Measurements from ENCODE around the gene ZDHHC20.

Gene ZDHHC20

GRCh38 chr13:21361123-21361522, 98.0 kb downstream of the ZDHHC20 start:
- no peak for DNase-seq (ENCODE audit: low read depth)

DNA sequence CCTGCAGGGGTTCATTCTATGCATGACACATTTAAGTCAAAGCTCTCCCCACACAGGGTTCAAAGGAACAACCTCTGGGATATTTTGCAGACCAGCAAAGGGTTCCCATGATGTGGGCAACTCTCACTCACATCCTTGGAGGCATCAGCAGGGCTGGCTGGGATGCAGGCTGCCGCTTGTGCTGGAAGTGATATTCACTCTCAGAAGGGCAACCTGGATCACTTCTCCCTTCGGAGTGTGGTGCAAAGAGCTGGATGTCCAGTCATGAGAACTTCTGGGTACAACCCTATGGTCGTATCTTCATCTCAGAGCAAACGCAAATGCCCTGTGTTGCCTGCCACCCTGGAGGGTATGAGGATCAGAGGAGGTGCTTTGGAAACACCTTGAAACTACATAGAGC, 98.6 kb downstream of the ZDHHC20 start:
- DNase-seq (ENCODE audit: low read depth), result no peak

DNA sequence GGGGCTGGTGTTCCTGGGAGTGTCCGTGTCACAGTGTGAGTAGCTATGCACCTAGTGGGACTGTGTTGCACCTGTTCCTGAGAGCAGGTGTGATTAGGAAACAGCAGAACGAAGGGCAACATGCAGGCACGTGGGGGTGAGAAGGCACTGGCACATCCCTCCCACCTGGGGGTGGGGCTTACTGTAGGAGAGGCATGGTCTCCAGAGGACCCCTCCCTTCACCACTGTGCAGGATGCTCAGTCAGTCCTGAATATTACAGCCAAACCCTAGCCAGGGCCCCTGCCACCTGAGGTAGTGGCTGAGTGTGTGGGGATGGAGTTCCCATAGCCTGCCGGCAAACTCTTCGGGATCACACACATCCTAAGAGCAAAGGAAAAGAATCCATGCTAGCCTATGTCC, 99.2 kb downstream of the ZDHHC20 start:
- DNase-seq (ENCODE audit: low read depth), result no peak

- no peak for DNase-seq (ENCODE audit: low read depth)
Measured at GRCh38 chr13:21355304-21355703, 103.8 kb downstream of the ZDHHC20 start.

GRCh38 chr13:21354721-21355120, 104.4 kb downstream of the ZDHHC20 start:
- DNase-seq (ENCODE audit: low read depth), result no peak

GRCh38 chr13:21348488-21349120, 110.5 kb downstream of the ZDHHC20 start:
- DNase-seq (ENCODE audit: low read depth), result no peak

GRCh38 chr13:21347753-21348318, 111.3 kb downstream of the ZDHHC20 start:
- no peak for DNase-seq (ENCODE audit: low read depth)

DNA sequence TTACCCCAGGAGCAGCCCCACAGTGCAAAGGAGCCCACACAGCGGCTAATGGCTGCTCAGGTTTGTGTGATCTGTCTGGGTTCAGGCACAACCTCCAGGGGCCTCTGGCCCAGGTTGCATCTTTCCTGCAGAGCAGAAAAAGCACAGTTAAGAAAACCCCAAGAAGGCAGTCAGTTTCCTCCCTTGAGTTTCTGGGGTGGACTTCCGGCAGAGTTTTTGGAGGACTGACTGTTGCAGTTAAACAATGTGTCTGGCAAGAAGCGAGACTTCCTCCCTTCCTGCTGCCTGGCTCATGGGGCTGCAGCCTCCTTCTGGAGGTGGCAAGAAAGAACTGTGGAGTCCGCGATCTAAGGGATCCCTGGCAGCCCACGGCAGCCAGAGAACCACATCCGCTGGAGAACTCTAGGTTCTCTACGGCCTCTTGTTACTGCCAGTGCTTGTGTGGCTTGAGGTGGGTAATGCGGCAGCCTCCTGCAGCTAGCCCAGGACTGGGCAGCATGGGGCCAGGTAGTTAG, 114.4 kb downstream of the ZDHHC20 start:
- DNase-seq (ENCODE audit: low read depth), result no peak

- DNase-seq (ENCODE audit: low read depth), result no peak
Measured at GRCh38 chr13:21343659-21344058, 115.4 kb downstream of the ZDHHC20 start.

- no peak for DNase-seq (ENCODE audit: low read depth)
Measured at GRCh38 chr13:21342699-21343442, 116.2 kb downstream of the ZDHHC20 start.

DNA sequence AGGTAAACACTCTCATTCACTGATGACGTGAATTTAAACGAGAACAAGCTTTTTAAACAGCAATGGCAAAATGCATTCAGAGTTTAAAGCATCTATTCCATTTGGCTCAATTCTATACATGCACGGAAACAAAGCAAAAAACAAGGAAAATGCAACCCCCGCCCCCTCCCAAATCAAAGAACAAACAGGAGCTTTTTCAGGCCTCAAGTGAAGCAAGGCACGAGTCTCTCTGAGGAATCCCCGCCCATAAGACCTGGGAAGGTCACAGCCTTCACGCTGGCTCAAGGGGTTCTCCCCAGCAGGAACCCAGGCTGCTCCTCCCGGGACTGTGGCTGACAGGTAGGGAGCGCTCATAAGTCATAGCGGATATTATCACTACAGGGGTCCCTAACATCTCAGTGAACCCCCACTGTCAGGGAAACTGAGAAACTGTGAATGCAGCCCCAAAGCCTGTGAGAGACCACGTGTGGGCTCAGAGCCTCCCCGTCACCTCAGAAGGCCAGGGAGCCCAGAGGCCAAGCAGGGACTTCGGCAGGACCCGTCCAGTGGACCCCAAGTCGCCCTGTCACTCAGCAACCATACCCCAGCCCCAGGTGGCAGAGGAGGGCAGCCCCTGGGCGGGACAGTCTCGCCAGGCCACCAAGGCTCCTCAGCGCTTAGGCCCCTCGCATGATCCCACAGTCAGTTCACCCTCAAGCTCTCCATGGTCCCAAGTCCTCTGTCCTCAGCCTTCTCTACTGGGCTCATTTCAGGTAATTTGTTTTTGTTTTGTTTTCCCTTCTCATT, 117.3 kb downstream of the ZDHHC20 start:
- no peak for DNase-seq (ENCODE audit: low read depth)

- DNase-seq (ENCODE audit: low read depth), result no peak
Measured at GRCh38 chr13:21338639-21339278, 120.3 kb downstream of the ZDHHC20 start.

- DNase-seq (ENCODE audit: low read depth), result no peak
Measured at GRCh38 chr13:21338156-21338555, 120.9 kb downstream of the ZDHHC20 start.

GRCh38 chr13:21336609-21337349, 122.3 kb downstream of the ZDHHC20 start:
- no peak for DNase-seq (ENCODE audit: low read depth)

DNA sequence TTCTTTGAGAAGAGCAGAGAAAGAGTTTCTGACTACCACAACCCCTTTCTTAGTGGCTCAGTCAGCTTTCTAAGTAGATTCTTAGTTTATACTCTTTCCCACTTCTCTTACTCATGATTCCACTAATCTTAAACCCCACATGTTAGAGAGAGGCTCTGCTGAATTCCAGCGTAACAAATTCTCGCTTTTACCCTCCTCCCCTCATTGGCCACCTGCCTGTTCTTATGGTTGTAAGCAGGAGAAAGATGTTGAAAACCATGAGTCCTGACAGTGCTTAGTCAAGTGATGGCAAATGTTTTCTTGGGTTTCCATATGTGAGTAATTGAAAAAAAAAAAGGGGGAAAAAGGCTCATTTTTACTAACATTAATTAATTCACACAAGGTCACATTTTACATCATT, 125.9 kb downstream of the ZDHHC20 start:
- DNase-seq (ENCODE audit: low read depth), result no peak

GRCh38 chr13:21330126-21330861, 128.8 kb downstream of the ZDHHC20 start:
- no peak for DNase-seq (ENCODE audit: low read depth)

- DNase-seq (ENCODE audit: low read depth), result no peak
Measured at GRCh38 chr13:21328836-21329477, 130.1 kb downstream of the ZDHHC20 start.

DNA sequence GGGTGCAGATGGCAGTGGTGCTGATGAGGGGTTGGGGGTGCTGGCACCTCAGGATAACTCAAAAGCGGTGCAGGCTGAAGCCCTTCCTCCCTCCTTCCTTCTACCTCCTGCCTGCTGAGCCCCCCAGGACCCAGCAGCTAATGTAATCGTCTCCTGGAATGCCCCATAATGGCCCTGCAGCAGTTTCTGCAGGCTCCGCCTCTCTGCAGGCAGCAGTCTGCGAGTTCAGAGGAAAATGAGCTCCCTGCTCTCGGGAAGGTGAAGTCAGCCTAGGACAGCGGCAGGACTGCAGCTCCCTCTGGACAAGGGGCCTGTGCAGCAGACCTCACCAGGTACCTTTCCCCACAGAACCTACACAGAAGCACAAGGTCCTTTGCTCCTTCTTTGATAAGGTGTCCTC, 130.9 kb downstream of the ZDHHC20 start:
- DNase-seq (ENCODE audit: low read depth), result no peak

GRCh38 chr13:21326155-21327031, 132.7 kb downstream of the ZDHHC20 start:
- no peak for DNase-seq (ENCODE audit: low read depth)
